HEK293T (cell line): ENCODE results near the gene LIN7B.

Source experiments
- CTCF ChIA-PET: fragments of 350-600 bp; formaldehyde crosslinking; extraction: SDS; loops from one replicate; lab custom pipeline; 2021; ENCODE audit warnings: antibody characterized with exemption, inconsistent platforms; lab: Yijun Ruan, JAX
- POLR2A ChIA-PET: fragments of 350-600 bp; formaldehyde crosslinking; extraction: SDS; loops from one replicate; lab custom pipeline; 2020; ENCODE audit warnings: antibody characterized with exemption, inconsistent platforms; lab: Yijun Ruan, JAX
- DNase-seq: peaks from one replicate; pipeline ENCODE4 v3.0.0; 2012; ENCODE audit warnings: mixed read lengths; ENCODE audit errors: extremely low spot score
- ARNT ChIP-seq: fragments of 450-650 bp; IDR thresholded peaks from 2 replicates; pipeline ENCODE4 v1.6.1; 2017; ENCODE audit warnings: mild to moderate bottlenecking
- BHLHE40 ChIP-seq: fragments of 450-650 bp; IDR thresholded peaks from 2 replicates; pipeline ENCODE4 v1.6.1; 2016; ENCODE audit warnings: mild to moderate bottlenecking, moderate library complexity, borderline replicate concordance
- CTBP1 ChIP-seq: fragments of 450-650 bp; IDR thresholded peaks from 2 replicates; pipeline ENCODE4 v1.6.1; 2016; ENCODE audit warnings: borderline replicate concordance
- ELF4 ChIP-seq: fragments of 450-650 bp; IDR thresholded peaks from 2 replicates; pipeline ENCODE4 v1.6.1; 2017; ENCODE audit warnings: antibody characterized with exemption
- FOXA1 ChIP-seq: fragments of 450-650 bp; IDR thresholded peaks from 2 replicates; pipeline ENCODE4 v1.6.1; 2016; ENCODE audit warnings: mild to moderate bottlenecking
- FOXK2 ChIP-seq: fragments of 450-650 bp; IDR thresholded peaks from 2 replicates; pipeline ENCODE4 v1.6.1; 2016; ENCODE audit warnings: mild to moderate bottlenecking
- FOXM1 ChIP-seq: fragments of 450-650 bp; IDR thresholded peaks from 2 replicates; pipeline ENCODE4 v1.6.1; 2017; ENCODE audit warnings: mild to moderate bottlenecking, borderline replicate concordance
- HDGF ChIP-seq: fragments of 450-650 bp; IDR thresholded peaks from 2 replicates; pipeline ENCODE4 v1.6.1; 2017; ENCODE audit warnings: antibody characterized with exemption, borderline replicate concordance
- L3MBTL2 ChIP-seq: fragments of 450-650 bp; conservative IDR thresholded peaks from 2 replicates; pipeline ENCODE4 v1.6.1; 2016; ENCODE audit warnings: mild to moderate bottlenecking
- LEF1 ChIP-seq: fragments of 450-650 bp; IDR thresholded peaks from 2 replicates; pipeline ENCODE4 v1.6.1; 2017; ENCODE audit warnings: mild to moderate bottlenecking, borderline replicate concordance
- NFRKB ChIP-seq: fragments of 450-650 bp; IDR thresholded peaks from 2 replicates; pipeline ENCODE4 v1.6.1; 2016; ENCODE audit warnings: mild to moderate bottlenecking, moderate library complexity
- PKNOX1 ChIP-seq: fragments of 450-650 bp; IDR thresholded peaks from 2 replicates; pipeline ENCODE4 v1.6.1; 2016
- SP1 ChIP-seq: fragments of 450-650 bp; IDR thresholded peaks from 2 replicates; pipeline ENCODE4 v1.6.1; 2017
- SUZ12 ChIP-seq: fragments of 450-650 bp; IDR thresholded peaks from 2 replicates; pipeline ENCODE4 v1.6.1; 2016; ENCODE audit warnings: mild to moderate bottlenecking
- TARDBP ChIP-seq: fragments of 450-650 bp; IDR thresholded peaks from 2 replicates; pipeline ENCODE4 v1.6.1; 2016
- ZNF384 ChIP-seq: fragments of 450-650 bp; IDR thresholded peaks from 2 replicates; pipeline ENCODE4 v1.6.1; 2016

Gene LIN7B

GRCh38 chr19:49109051-49109450 is 5.1 kb upstream of the LIN7B start:
- ChIA-PET CTCF (interaction anchor here (2.0 kb wide), 1 partner anchor 11 kb away, joined by 5 read pairs; no protein-coding TSS in a partner anchor), POLR2A (interaction anchor here (0.7 kb wide), 1 partner anchor 11 kb away, joined by 3 read pairs; no protein-coding TSS in a partner anchor)
- no peak for DNase-seq
- TF ChIP-seq SP1 (no peak), CTBP1 (no peak), FOXM1 (no peak), ZNF384 (no peak), BHLHE40 (no peak), ARNT (no peak), ELF4 (no peak), HDGF (no peak), FOXK2 (no peak)

- ChIA-PET CTCF (interaction anchor here (2.0 kb wide), 1 partner anchor 12 kb away, joined by 5 read pairs; no protein-coding TSS in a partner anchor), POLR2A (no interaction called here)
- DNase-seq, result no peak
- no peak for TF ChIP-seq ARNT
- no peak for TF ChIP-seq CTBP1
- TF ChIP-seq NFRKB, result no peak
- TF ChIP-seq SUZ12, result no peak
- no peak for TF ChIP-seq L3MBTL2
- TF ChIP-seq HDGF, result no peak
- no peak for TF ChIP-seq BHLHE40
- no peak for TF ChIP-seq SP1
- no peak for TF ChIP-seq TARDBP
- TF ChIP-seq LEF1, result no peak
- no peak for TF ChIP-seq ELF4
- no peak for TF ChIP-seq ZNF384
Measured at GRCh38 chr19:49109569-49110233, 4.5 kb upstream of the LIN7B start.

GRCh38 chr19:49110567-49110966 is 3.6 kb upstream of the LIN7B start:
- CTCF ChIA-PET, result interaction anchor here (0.7 to 1.3 kb wide), 2 partner anchors 13 to 34 kb away, joined by 4 to 13 read pairs; no protein-coding TSS in a partner anchor
- POLR2A ChIA-PET, result interaction anchor here (1.2 kb wide), 1 partner anchor 10 kb away, joined by 3 read pairs; no protein-coding TSS in a partner anchor
- TF ChIP-seq NFRKB, result no peak
- TF ChIP-seq SUZ12, result no peak
- no peak for TF ChIP-seq FOXM1
- no peak for TF ChIP-seq FOXK2
- TF ChIP-seq BHLHE40, result no peak
- no peak for TF ChIP-seq SP1
- no peak for TF ChIP-seq HDGF
- no peak for TF ChIP-seq L3MBTL2
- TF ChIP-seq FOXA1, result no peak
- no peak for TF ChIP-seq ARNT
- TF ChIP-seq ELF4, result no peak
- TF ChIP-seq PKNOX1, result no peak
- no peak for TF ChIP-seq LEF1
- TF ChIP-seq CTBP1, result no peak
- no peak for TF ChIP-seq TARDBP
- no peak for DNase-seq

- TF ChIP-seq SUZ12 (no peak), FOXK2 (no peak)
- ChIA-PET POLR2A (interaction anchor here (1.2 kb wide), 1 partner anchor 10 kb away, joined by 3 read pairs; no protein-coding TSS in a partner anchor), CTCF (interaction anchor here (0.6 to 1.3 kb wide), 3 partner anchors 14 to 64 kb away, joined by 3 to 13 read pairs (median 6); no protein-coding TSS in a partner anchor)
- DNase-seq, result no peak
Measured at GRCh38 chr19:49111218-49111998, 2.8 kb upstream of the LIN7B start.

GRCh38 chr19:49114630-49115363 is 627 bp downstream of the LIN7B start:
- peak; percentile 47 for DNase-seq
- CTCF ChIA-PET, result interaction anchor here (0.6 to 1.9 kb wide), 3 partner anchors 17 to 121 kb away, joined by 4 to 12 read pairs (median 5); partner anchors contain the start of genes GYS1 and RUVBL2
- TF ChIP-seq L3MBTL2, result peak; percentile 31; the same call in 1 of the 2 replicates
- TF ChIP-seq LEF1, result no peak
- POLR2A ChIA-PET, result interaction anchor here (0.6 to 2.4 kb wide), 9 partner anchors 8 to 49 kb away, joined by 3 to 16 read pairs (median 7); no protein-coding TSS in a partner anchor

GRCh38 chr19:49116544-49116943 is 2.4 kb downstream of the LIN7B start:
- ChIA-PET CTCF (interaction anchor here (0.7 kb wide), 1 partner anchor 19 kb away, joined by 3 read pairs; no protein-coding TSS in a partner anchor), POLR2A (no interaction called here)
- DNase-seq, result no peak
- no peak for TF ChIP-seq HDGF
- TF ChIP-seq ZNF384, result no peak
- no peak for TF ChIP-seq NFRKB
- no peak for TF ChIP-seq FOXK2
- no peak for TF ChIP-seq SUZ12
- TF ChIP-seq BHLHE40, result no peak
- no peak for TF ChIP-seq L3MBTL2
- no peak for TF ChIP-seq TARDBP
- TF ChIP-seq PKNOX1, result no peak
- TF ChIP-seq LEF1, result no peak
- no peak for TF ChIP-seq CTBP1
